Pons (tissue), 1 donor: ENCODE results near the gene RABGAP1L.
A peak's percentile ranks its signal among the peaks of the same experiment; 100 is the strongest.
"Not testable (repeated sequence)": the region's sequence is repeated elsewhere in the genome, so short reads cannot be mapped to it uniquely, and the experiment has no call there.

Experiments
- DNase-seq: peaks from one replicate; pipeline ENCODE4 v3.0.0-alpha.2; 2016; ENCODE audit warnings: low spot score

Gene RABGAP1L

GRCh38 chr1:174657893-174658292 is 498.6 kb downstream of the RABGAP1L start:
- no peak for DNase-seq

- no peak for DNase-seq
Measured at GRCh38 chr1:174659823-174660222, 500.5 kb downstream of the RABGAP1L start.

GRCh38 chr1:174660476-174660875 is 501.2 kb downstream of the RABGAP1L start:
- no peak for DNase-seq

GRCh38 chr1:174663358-174663757 is 504.0 kb downstream of the RABGAP1L start:
- DNase-seq, result no peak

- no peak for DNase-seq
Measured at GRCh38 chr1:174666248-174666647, 506.9 kb downstream of the RABGAP1L start.

- DNase-seq, result no peak
Measured at GRCh38 chr1:174671826-174672225, 512.5 kb downstream of the RABGAP1L start.

- DNase-seq, result no peak
Measured at GRCh38 chr1:174676856-174677255, 517.5 kb downstream of the RABGAP1L start.

GRCh38 chr1:174678657-174679056 is 519.3 kb downstream of the RABGAP1L start:
- no peak for DNase-seq

- DNase-seq, result no peak
Measured at GRCh38 chr1:174680101-174680500, 520.8 kb downstream of the RABGAP1L start.

- no peak for DNase-seq
Measured at GRCh38 chr1:174682419-174683008, 523.2 kb downstream of the RABGAP1L start.

GRCh38 chr1:174686213-174686612 is 526.9 kb downstream of the RABGAP1L start:
- no peak for DNase-seq

- DNase-seq, result no peak
Measured at GRCh38 chr1:174689524-174689923, 530.2 kb downstream of the RABGAP1L start.

GRCh38 chr1:174690266-174690665 is 530.9 kb downstream of the RABGAP1L start:
- DNase-seq, result no peak

- DNase-seq, result no peak
Measured at GRCh38 chr1:174692313-174692712, 533.0 kb downstream of the RABGAP1L start.

- DNase-seq, result no peak
Measured at GRCh38 chr1:174693085-174693484, 533.8 kb downstream of the RABGAP1L start.

GRCh38 chr1:174693539-174693938 is 534.2 kb downstream of the RABGAP1L start:
- DNase-seq, result not testable (repeated sequence)

- DNase-seq, result no peak
Measured at GRCh38 chr1:174696026-174696821, 536.9 kb downstream of the RABGAP1L start.

GRCh38 chr1:174700314-174700713 is 541.0 kb downstream of the RABGAP1L start:
- no peak for DNase-seq

- DNase-seq, result no peak
Measured at GRCh38 chr1:174700775-174701174, 541.5 kb downstream of the RABGAP1L start.

GRCh38 chr1:174701565-174701964 is 542.2 kb downstream of the RABGAP1L start:
- DNase-seq, result no peak

GRCh38 chr1:174702011-174702410 is 542.7 kb downstream of the RABGAP1L start:
- DNase-seq, result peak; percentile 8

- DNase-seq, result no peak
Measured at GRCh38 chr1:174703309-174703708, 544.0 kb downstream of the RABGAP1L start.

GRCh38 chr1:174704300-174704699 is 545.0 kb downstream of the RABGAP1L start:
- no peak for DNase-seq
